Neural crest cell (in vitro differentiated cells): ENCODE measurements around the gene LRCH3. TPM values are rescaled to one million over a fixed set of nuclear protein-coding genes. Genes with fewer than 3 reads are reported as not detected.

Experiments
- DNase-seq: peaks from one replicate; pipeline ENCODE4 v3.0.0; 2021; ENCODE audit warnings: low read depth, mixed read lengths, low spot score
- H3K27ac Mint-ChIP-seq: one replicate; pipeline ENCODE4 v1.8.0; 2021; ENCODE audit warnings: mild to moderate bottlenecking, mixed read lengths; ENCODE audit not compliant: unreplicated experiment
- H3K27me3 Mint-ChIP-seq: 2 replicates; pipeline ENCODE4 v1.8.0; 2021; ENCODE audit warnings: low read depth, mild to moderate bottlenecking, mixed read lengths
- H3K36me3 Mint-ChIP-seq: 2 replicates; pipeline ENCODE4 v1.8.0; 2021; ENCODE audit warnings: low read depth, mild to moderate bottlenecking, mixed read lengths
- H3K4me1 Mint-ChIP-seq: 2 replicates; pipeline ENCODE4 v1.8.0; 2021; ENCODE audit warnings: mixed read lengths
- H3K4me3 Mint-ChIP-seq: one replicate; pipeline ENCODE4 v1.8.0; 2021; ENCODE audit warnings: mild to moderate bottlenecking, mixed read lengths
- H3K9me3 Mint-ChIP-seq: 2 replicates; pipeline ENCODE4 v1.8.0; 2021; ENCODE audit warnings: mixed read lengths
- total RNA-seq: library from RNA; stranded (reverse); gene quantifications from 2 replicates; pipeline ENCODE4 v1.2.1, GENCODE V29; 2021
- TF ChIP-seq, protein P1 (sequence below): fragments of 200-600 bp; sonication (generic); conservative IDR thresholded peaks from 2 replicates; pipeline ENCODE4 v1.5.0; 2021; ENCODE audit warnings: antibody characterized with exemption, mild to moderate bottlenecking

Gene LRCH3
- total RNA-seq, 1 donor from 2014 or later = 69.0 TPM

GRCh38 chr3:197810901-197811300 is 19.8 kb downstream of the LRCH3 start:
- peaks cover 8% of the 10 kb centered on the region for H3K36me3 Mint-ChIP-seq
- H3K4me1 Mint-ChIP-seq = peaks cover 36% of the 10 kb centered on the region
- no peak overlapping the region for H3K27ac Mint-ChIP-seq
- DNase-seq = no peak
- TF ChIP-seq, protein P1, sequence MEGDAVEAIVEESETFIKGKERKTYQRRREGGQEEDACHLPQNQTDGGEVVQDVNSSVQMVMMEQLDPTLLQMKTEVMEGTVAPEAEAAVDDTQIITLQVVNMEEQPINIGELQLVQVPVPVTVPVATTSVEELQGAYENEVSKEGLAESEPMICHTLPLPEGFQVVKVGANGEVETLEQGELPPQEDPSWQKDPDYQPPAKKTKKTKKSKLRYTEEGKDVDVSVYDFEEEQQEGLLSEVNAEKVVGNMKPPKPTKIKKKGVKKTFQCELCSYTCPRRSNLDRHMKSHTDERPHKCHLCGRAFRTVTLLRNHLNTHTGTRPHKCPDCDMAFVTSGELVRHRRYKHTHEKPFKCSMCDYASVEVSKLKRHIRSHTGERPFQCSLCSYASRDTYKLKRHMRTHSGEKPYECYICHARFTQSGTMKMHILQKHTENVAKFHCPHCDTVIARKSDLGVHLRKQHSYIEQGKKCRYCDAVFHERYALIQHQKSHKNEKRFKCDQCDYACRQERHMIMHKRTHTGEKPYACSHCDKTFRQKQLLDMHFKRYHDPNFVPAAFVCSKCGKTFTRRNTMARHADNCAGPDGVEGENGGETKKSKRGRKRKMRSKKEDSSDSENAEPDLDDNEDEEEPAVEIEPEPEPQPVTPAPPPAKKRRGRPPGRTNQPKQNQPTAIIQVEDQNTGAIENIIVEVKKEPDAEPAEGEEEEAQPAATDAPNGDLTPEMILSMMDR = no peak
- no peak overlapping the region for H3K4me3 Mint-ChIP-seq
- H3K27me3 Mint-ChIP-seq = no peaks in the 10 kb centered on the region
- peaks cover 3% of the 10 kb centered on the region for H3K9me3 Mint-ChIP-seq

GRCh38 chr3:197811343-197811742 is 20.3 kb downstream of the LRCH3 start:
- H3K9me3 Mint-ChIP-seq = peaks cover 3% of the 10 kb centered on the region
- H3K4me3 Mint-ChIP-seq = no peak overlapping the region
- no peak for DNase-seq
- peaks cover 36% of the 10 kb centered on the region for H3K4me1 Mint-ChIP-seq
- H3K27ac Mint-ChIP-seq = peak overlapping the region; percentile 24
- TF ChIP-seq, protein P1 = no peak
- H3K27me3 Mint-ChIP-seq = no peaks in the 10 kb centered on the region
- peaks cover 8% of the 10 kb centered on the region for H3K36me3 Mint-ChIP-seq

GRCh38 chr3:197814372-197814771 is 23.3 kb downstream of the LRCH3 start:
- H3K4me3 Mint-ChIP-seq = no peak overlapping the region
- peaks cover 26% of the 10 kb centered on the region for H3K4me1 Mint-ChIP-seq
- TF ChIP-seq, protein P1 = no peak
- H3K9me3 Mint-ChIP-seq = no peaks in the 10 kb centered on the region
- H3K36me3 Mint-ChIP-seq = peaks cover 6% of the 10 kb centered on the region
- H3K27ac Mint-ChIP-seq = peak overlapping the region; percentile 14
- DNase-seq = no peak
- no peaks in the 10 kb centered on the region for H3K27me3 Mint-ChIP-seq

GRCh38 chr3:197820550-197821335 is 29.7 kb downstream of the LRCH3 start:
- peaks cover 15% of the 10 kb centered on the region for H3K36me3 Mint-ChIP-seq
- H3K27me3 Mint-ChIP-seq = no peaks in the 10 kb centered on the region
- peaks cover 8% of the 10 kb centered on the region for H3K4me1 Mint-ChIP-seq
- no peak overlapping the region for H3K4me3 Mint-ChIP-seq
- H3K9me3 Mint-ChIP-seq = no peaks in the 10 kb centered on the region
- TF ChIP-seq, protein P1 = no peak
- peak overlapping the region; percentile 79 for H3K27ac Mint-ChIP-seq
- DNase-seq = no peak

DNA sequence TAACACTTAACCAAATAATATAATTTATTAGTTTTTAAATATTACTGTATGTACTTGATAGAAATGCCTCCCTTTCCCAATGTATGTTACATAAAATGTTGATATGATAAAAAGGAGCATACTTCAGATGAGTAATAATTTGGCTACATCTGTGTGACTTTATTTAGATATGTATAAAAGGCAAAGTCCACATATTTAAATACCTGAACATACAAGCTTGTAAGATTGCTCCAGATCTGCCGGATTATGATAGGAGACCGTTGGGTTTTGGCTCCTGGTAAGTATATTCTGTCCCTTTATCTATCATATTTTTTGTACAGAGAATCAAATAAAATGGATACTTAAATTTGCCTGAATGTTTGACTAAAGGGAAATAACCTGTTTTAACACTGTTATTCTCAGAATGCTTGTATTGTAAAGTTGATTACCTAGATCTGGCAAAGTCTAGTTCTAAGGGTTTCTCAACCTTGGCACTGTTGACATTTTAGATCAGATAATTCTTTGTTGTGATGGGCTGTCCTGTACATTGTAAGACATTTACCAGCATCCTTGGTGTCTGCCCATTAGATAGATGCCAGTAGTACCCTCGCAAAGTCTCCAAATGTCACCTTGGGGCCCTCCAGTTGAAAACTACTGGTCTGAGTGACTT is 38.5 kb downstream of the LRCH3 start:
- Mint-ChIP-seq H3K27me3 (no peaks in the 10 kb centered on the region), H3K9me3 (no peaks in the 10 kb centered on the region), H3K27ac (no peak overlapping the region), H3K4me3 (no peak overlapping the region), H3K4me1 (no peaks in the 10 kb centered on the region), H3K36me3 (peaks cover 26% of the 10 kb centered on the region)
- TF ChIP-seq, protein P1 = no peak
- DNase-seq = no peak
